Left lobe of liver (tissue), 2 donors: ENCODE results near the gene IQSEC2. TPM values are rescaled to one million over a fixed set of nuclear protein-coding genes. Genes with fewer than 3 reads are reported as not detected.

Source experiments
- ATAC-seq: fragments of 200-7000 bp; cut with Tn5 transposase; one replicate; pipeline ENCODE4 v1.9.1; 2020; ENCODE audit warnings: mild to moderate bottlenecking, moderate library complexity
- DNase-seq: peaks from one replicate; pipeline ENCODE4 v3.0.0-alpha.2; 2020; ENCODE audit warnings: low spot score
- total RNA-seq: library from RNA; stranded (reverse); gene quantifications from one replicate; pipeline ENCODE4 v1.2.1, GENCODE V29; 2021
- donor health status: DM: no; HTN: no; CAD: no; lungs with moderate emphysema.
- donor health status: DM: no; HTN: yes; CAD: no.

The IQSEC2 gene
- total RNA-seq, 1 donor from 2014 or later: 2.5 TPM

GRCh38 chrX:53305996-53306937 is 24.9 kb upstream of the IQSEC2 start:
- no peak for ATAC-seq
- DNase-seq: no peak

- DNase-seq: no peak
These were observed 24.0 kb upstream of the IQSEC2 start for GRCh38 chrX:53305219-53305995.

GRCh38 chrX:53303195-53303594 is 21.8 kb upstream of the IQSEC2 start:
- ATAC-seq (no peak), DNase-seq (no peak)

More at GRCh38 chrX:53305219-53305995, 24.0 kb upstream of the IQSEC2 start:
- ATAC-seq: no peak

GRCh38 chrX:53300157-53300556 is 18.8 kb upstream of the IQSEC2 start:
- DNase-seq (no peak), ATAC-seq (no peak)

GRCh38 chrX:53294024-53294648 is 12.8 kb upstream of the IQSEC2 start:
- ATAC-seq: no peak
- no peak for DNase-seq

GRCh38 chrX:53291596-53291995 is 10.2 kb upstream of the IQSEC2 start:
- ATAC-seq: no peak

GRCh38 chrX:53290441-53291041 is 9.2 kb upstream of the IQSEC2 start:
- ATAC-seq (no peak), DNase-seq (no peak)

More at GRCh38 chrX:53291596-53291995, 10.2 kb upstream of the IQSEC2 start:
- DNase-seq: no peak

- ATAC-seq (no peak), DNase-seq (no peak)
These were observed 6.8 kb upstream of the IQSEC2 start for GRCh38 chrX:53288189-53288588.

- no peak for DNase-seq
These were observed 6.2 kb upstream of the IQSEC2 start for GRCh38 chrX:53287493-53288138.

GRCh38 chrX:53286171-53286570 is 4.8 kb upstream of the IQSEC2 start:
- ATAC-seq: no peak
- DNase-seq: no peak

More at GRCh38 chrX:53287493-53288138, 6.2 kb upstream of the IQSEC2 start:
- peak; percentile 47 for ATAC-seq

- no peak for DNase-seq
- ATAC-seq: no peak
These were observed 4.2 kb upstream of the IQSEC2 start for GRCh38 chrX:53285591-53285990.

- no peak for DNase-seq
- peak; percentile 91 for ATAC-seq
These were observed 3.5 kb upstream of the IQSEC2 start for GRCh38 chrX:53284684-53285447.

GRCh38 chrX:53283567-53283966 is 2.2 kb upstream of the IQSEC2 start:
- ATAC-seq (no peak), DNase-seq (no peak)

GRCh38 chrX:53283099-53283498 is 1.7 kb upstream of the IQSEC2 start:
- ATAC-seq (no peak), DNase-seq (no peak)

- DNase-seq: no peak
- ATAC-seq: no peak
These were observed 745 bp upstream of the IQSEC2 start for GRCh38 chrX:53281963-53282695.

GRCh38 chrX:53280331-53281320 is 758 bp downstream of the IQSEC2 start:
- ATAC-seq (no peak), DNase-seq (no peak)
